HCT116 (cell line): ENCODE data around the gene WDR59. TPM values are rescaled to one million over a fixed set of nuclear protein-coding genes. Genes with fewer than 3 reads are reported as not detected.

ENCODE experiments used
- ATAC-seq: fragments of 200-7000 bp; cut with Tn5 transposase; 2 replicates; pipeline ENCODE4 v1.9.1; 2020; ENCODE audit warnings: mild to moderate bottlenecking, moderate library complexity
- BruUV-seq: library from RNA; stranded (reverse); fragments of 400-500 nt; replicated peaks from 2 replicates; lab custom pipeline; 2021; lab: Mats Ljungman, UMichigan
- CTCF ChIA-PET: fragments of 300-600 bp; sonication (Branson Sonifier 250); formaldehyde crosslinking; loops from one replicate; lab custom pipeline; 2021; ENCODE audit warnings: antibody characterized with exemption; lab: Charles Lee
- POLR2A ChIA-PET: fragments of 300-600, 350-600 bp; sonication (Branson Sonifier 250); formaldehyde crosslinking; loops from one replicate; lab custom pipeline; 2021; ENCODE audit warnings: antibody characterized with exemption; lab: Charles Lee
- RAD21 ChIA-PET, 2 experiments: fragments of 300-600 bp; sonication (Branson Sonifier 250); formaldehyde crosslinking; loops; one replicate each; lab custom pipeline; 2023; ENCODE audit warnings: low total read pairs in 2 of 2; ENCODE audit not compliant: uncharacterized antibody in 2 of 2, unreplicated experiment in 2 of 2, low non-redundant PET in 1 of 2; lab: Charles Lee
- DNase-seq: peaks from one replicate; pipeline ENCODE4 v3.0.0-alpha.2; 2010; ENCODE audit warnings: low read depth, low spot score
- H2AFZ ChIP-seq: fragments of 200-600 bp; shearing (Covaris generic), sonication (generic); 2 replicates; pipeline ENCODE4 v1.6.1; 2017; ENCODE audit warnings: low read depth, mixed run types, mixed read lengths, antibody characterized with exemption, low read length; ENCODE audit not compliant: poor library complexity, severe bottlenecking
- H3K27ac ChIP-seq: 2 replicates; pipeline ENCODE4 v1.5.1; 2012; ENCODE audit warnings: low read depth, low read length
- H3K27me3 ChIP-seq: fragments of 200-600 bp; sonication (generic); 2 replicates; pipeline ENCODE4 v1.6.1; 2016; ENCODE audit warnings: mixed run types, low read length, mixed read lengths; ENCODE audit not compliant: insufficient read depth
- H3K36me3 ChIP-seq, 2 experiments: fragments of 200-500 bp in 1 of 2; fragments of 200-600 bp in 1 of 2; sonication (Bioruptor generic) in 1 of 2; sonication (generic) in 1 of 2; 2 replicates each; pipeline versions ENCODE4 v1.5.1 to v1.6.1; 2014 to 2016; ENCODE audit warnings: low read length in 2 of 2, inconsistent platforms in 1 of 2, mixed read lengths in 1 of 2, mixed run types in 1 of 2; ENCODE audit not compliant: insufficient read depth in 2 of 2, control insufficient read depth in 1 of 2
- H3K4me1 ChIP-seq, 2 experiments: fragments of 200-600 bp in 1 of 2; sonication (generic) in 1 of 2; 2 replicates each; pipeline versions ENCODE4 v1.5.1 to v1.6.1; 2012 to 2017; ENCODE audit warnings: low read length in 2 of 2, inconsistent platforms in 1 of 2, mild to moderate bottlenecking in 1 of 2, mixed read lengths in 1 of 2, mixed run types in 1 of 2, moderate library complexity in 1 of 2; ENCODE audit not compliant: insufficient read depth in 2 of 2, control insufficient read depth in 1 of 2
- H3K4me2 ChIP-seq: fragments of 200-600 bp; sonication (generic); 2 replicates; pipeline ENCODE4 v1.6.1; 2017; ENCODE audit warnings: mixed run types, low read length, mixed read lengths
- H3K4me3 ChIP-seq, 2 experiments: fragments of 200-600 bp in 1 of 2; sonication (generic) in 1 of 2; replicated peaks in 1 of 2; 2 replicates each; pipeline ENCODE4 v1.5.1; 2011 to 2016; ENCODE audit warnings: low read length in 2 of 2, control low read depth in 1 of 2, low read depth in 1 of 2, mild to moderate bottlenecking in 1 of 2, mixed read lengths in 1 of 2, mixed run types in 1 of 2
- H3K79me2 ChIP-seq: fragments of 200-600 bp; sonication (generic); 2 replicates; pipeline ENCODE4 v1.6.1; 2017; ENCODE audit warnings: mild to moderate bottlenecking, mixed run types, low read length, moderate library complexity, mixed read lengths; ENCODE audit not compliant: insufficient read depth
- H3K9ac ChIP-seq: fragments of 200-600 bp; sonication (generic); 2 replicates; pipeline ENCODE4 v1.6.1; 2016; ENCODE audit warnings: low read length, mixed read lengths
- H3K9me2 ChIP-seq: fragments of 200-600 bp; sonication (generic), shearing (Covaris generic); 2 replicates; pipeline ENCODE4 v1.6.1; 2017; ENCODE audit warnings: mixed run types, mild to moderate bottlenecking, moderate library complexity; ENCODE audit not compliant: insufficient read depth
- H3K9me3 ChIP-seq, 2 experiments: fragments of 200-500 bp in 1 of 2; fragments of 200-600 bp in 1 of 2; sonication (Bioruptor generic) in 1 of 2; sonication (generic) in 1 of 2; 2 replicates each; pipeline ENCODE4 v1.6.1; 2014 to 2017; ENCODE audit warnings: low read length in 2 of 2, mixed read lengths in 2 of 2, inconsistent platforms in 1 of 2, low read depth in 1 of 2, mild to moderate bottlenecking in 1 of 2, mixed run types in 1 of 2, moderate library complexity in 1 of 2; ENCODE audit not compliant: control insufficient read depth in 1 of 2, insufficient read depth in 1 of 2
- H4K20me1 ChIP-seq: fragments of 200-600 bp; sonication (generic), shearing (Covaris generic); 2 replicates; pipeline ENCODE4 v1.6.1; 2017; ENCODE audit warnings: mixed run types, mild to moderate bottlenecking, moderate library complexity; ENCODE audit not compliant: insufficient read depth
- CBX3 ChIP-seq: IDR thresholded peaks from 2 replicates; pipeline ENCODE4 v1.6.1; 2012; ENCODE audit warnings: low read depth
- FOSL1 ChIP-seq: IDR thresholded peaks from 2 replicates; pipeline ENCODE4 v1.6.1; 2012; ENCODE audit warnings: low read depth
- JUND ChIP-seq: IDR thresholded peaks from 2 replicates; pipeline ENCODE4 v1.6.1; 2012
- SP1 ChIP-seq: IDR thresholded peaks from 2 replicates; pipeline ENCODE4 v1.6.1; 2012; ENCODE audit warnings: low read depth
- ZFX ChIP-seq: fragments of 450-650 bp; IDR thresholded peaks from 2 replicates; pipeline ENCODE4 v1.6.1; 2017
- ZNF274 ChIP-seq: fragments of 200-500 bp; sonication (Bioruptor generic); IDR thresholded peaks from 2 replicates; pipeline ENCODE4 v1.6.1; 2014; ENCODE audit warnings: mild to moderate bottlenecking, low read depth, low read length, inconsistent platforms
- intact Hi-C: fragments of 100-400 bp; cut with micrococcal nuclease; formaldehyde crosslinking; loops from 2 replicates; pipeline ENCODE4 v1.10.0; 2022
- total RNA-seq: library from RNA; stranded (reverse); gene quantifications from one replicate; pipeline ENCODE4 v1.2.1, GENCODE V29; 2021; ENCODE audit not compliant: unreplicated experiment
- TF ChIP-seq, protein P1 (sequence below): IDR thresholded peaks from 2 replicates; pipeline ENCODE4 v1.6.1; 2011; ENCODE audit warnings: mild to moderate bottlenecking, low read length, moderate library complexity; ENCODE audit not compliant: insufficient replicate concordance; ENCODE audit errors: extremely low read depth

Gene WDR59
- total RNA-seq, 1 experiment from 2014 or later = 96.9 TPM

DNA sequence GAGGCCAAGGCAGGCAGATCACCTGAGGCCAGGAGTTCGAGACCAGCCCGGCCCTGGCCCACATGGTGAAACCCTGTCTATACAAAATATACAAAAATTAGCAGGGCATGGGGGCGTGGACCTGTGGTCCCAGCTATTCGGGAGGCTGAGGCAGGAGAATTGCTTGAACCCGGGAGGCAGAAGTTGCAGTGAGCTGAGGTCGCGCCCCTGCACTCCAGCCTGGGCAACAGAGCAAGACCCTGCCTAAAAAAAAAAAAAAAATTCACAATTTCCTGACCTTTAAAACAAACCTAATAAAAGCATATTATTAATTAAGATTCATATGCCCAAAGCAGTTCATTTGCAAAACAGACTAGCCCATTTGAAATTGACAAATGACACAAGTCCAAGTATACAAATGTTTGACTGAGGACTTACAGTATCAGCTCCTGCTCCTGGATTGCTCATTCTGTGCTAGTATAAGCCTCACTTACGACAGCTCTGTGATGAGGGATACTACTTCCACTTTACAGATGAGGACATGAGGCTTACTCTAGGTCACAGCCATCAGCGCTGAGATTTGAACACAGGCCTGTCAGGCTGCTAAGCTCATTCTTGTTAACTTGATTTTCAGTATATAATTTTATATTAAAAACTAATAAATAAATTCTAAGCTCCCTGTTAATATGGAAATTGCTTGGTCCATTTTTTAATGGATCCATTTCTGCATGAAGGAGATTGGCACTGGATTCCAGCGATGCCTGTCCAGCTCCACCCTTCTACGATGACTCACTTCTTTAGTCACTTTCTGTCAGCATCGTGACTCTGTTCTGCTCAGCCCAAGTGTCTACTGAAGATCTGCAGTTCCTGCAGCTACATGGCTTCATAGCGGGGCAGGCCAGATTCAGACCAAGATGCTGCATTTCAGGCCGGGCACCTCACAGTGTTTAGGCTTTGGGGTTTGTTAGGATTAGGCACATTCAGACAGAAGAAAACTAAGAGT is 88.2 kb downstream of the WDR59 start:
- ChIA-PET POLR2A (no interaction called here), CTCF (no interaction called here), RAD21 (no interaction called here)
- Histone ChIP-seq H3K27ac (no peak overlapping the region), H3K79me2 (no peaks in the 10 kb centered on the region), H4K20me1 (no peaks in the 10 kb centered on the region), H3K9ac (no peak overlapping the region), H2AFZ (no peak overlapping the region), H3K27me3 (no peaks in the 10 kb centered on the region), H3K4me2 (peak overlapping the region; percentile 48), H3K9me2 (no peaks in the 10 kb centered on the region), H3K9me3 (no peaks in the 10 kb centered on the region), H3K4me3 (no peak overlapping the region), H3K4me1 (peaks cover 11 to 30% of the 10 kb centered on the region in 2 experiments), H3K36me3 (peaks cover 13 to 18% of the 10 kb centered on the region in 2 experiments)
- DNase-seq (peak; percentile 27), ATAC-seq (peak; percentile 94)
- intact Hi-C loops = no loop called here
- no TSS peak for BruUV-seq
- no peak for TF ChIP-seq CBX3
- peak; percentile 62 for TF ChIP-seq FOSL1
- no peak for TF ChIP-seq ZFX
- TF ChIP-seq SP1 = peak; percentile 23; the same call in 1 of the 2 replicates
- TF ChIP-seq, protein P1, sequence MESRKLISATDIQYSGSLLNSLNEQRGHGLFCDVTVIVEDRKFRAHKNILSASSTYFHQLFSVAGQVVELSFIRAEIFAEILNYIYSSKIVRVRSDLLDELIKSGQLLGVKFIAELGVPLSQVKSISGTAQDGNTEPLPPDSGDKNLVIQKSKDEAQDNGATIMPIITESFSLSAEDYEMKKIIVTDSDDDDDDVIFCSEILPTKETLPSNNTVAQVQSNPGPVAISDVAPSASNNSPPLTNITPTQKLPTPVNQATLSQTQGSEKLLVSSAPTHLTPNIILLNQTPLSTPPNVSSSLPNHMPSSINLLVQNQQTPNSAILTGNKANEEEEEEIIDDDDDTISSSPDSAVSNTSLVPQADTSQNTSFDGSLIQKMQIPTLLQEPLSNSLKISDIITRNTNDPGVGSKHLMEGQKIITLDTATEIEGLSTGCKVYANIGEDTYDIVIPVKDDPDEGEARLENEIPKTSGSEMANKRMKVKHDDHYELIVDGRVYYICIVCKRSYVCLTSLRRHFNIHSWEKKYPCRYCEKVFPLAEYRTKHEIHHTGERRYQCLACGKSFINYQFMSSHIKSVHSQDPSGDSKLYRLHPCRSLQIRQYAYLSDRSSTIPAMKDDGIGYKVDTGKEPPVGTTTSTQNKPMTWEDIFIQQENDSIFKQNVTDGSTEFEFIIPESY = no peak
- TF ChIP-seq ZNF274 = no peak
- TF ChIP-seq JUND = peak; percentile 60
